Germinal center (tissue), 1 donor: Measurements from ENCODE around the gene CFAP90.

Source experiments
- DNase-seq: peaks from one replicate; pipeline ENCODE4 v3.0.0; 2012; ENCODE audit warnings: mixed read lengths, low spot score

The CFAP90 gene

GRCh38 chr5:7868427-7868772 is 17.5 kb upstream of the CFAP90 start:
- peak; percentile 12 for DNase-seq

DNA sequence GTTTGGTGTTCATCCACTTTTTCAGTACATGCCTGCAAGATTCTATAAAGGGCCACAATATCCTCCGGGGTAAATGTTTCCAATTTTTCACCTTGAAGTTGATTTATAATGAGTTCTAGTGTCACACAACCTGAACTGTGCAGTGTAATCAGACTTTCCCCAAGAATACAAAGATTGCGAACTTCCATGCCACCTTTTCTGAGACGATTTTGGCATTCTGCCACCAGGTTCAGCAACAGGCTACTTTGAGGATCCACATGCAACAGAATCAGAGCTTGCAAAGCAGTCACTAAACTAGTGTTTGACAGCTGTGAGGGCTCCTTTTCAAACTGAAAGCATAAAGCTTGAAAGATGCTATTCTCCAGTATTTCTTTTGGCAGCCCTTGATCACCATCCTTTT is 16.3 kb upstream of the CFAP90 start:
- no peak for DNase-seq

DNA sequence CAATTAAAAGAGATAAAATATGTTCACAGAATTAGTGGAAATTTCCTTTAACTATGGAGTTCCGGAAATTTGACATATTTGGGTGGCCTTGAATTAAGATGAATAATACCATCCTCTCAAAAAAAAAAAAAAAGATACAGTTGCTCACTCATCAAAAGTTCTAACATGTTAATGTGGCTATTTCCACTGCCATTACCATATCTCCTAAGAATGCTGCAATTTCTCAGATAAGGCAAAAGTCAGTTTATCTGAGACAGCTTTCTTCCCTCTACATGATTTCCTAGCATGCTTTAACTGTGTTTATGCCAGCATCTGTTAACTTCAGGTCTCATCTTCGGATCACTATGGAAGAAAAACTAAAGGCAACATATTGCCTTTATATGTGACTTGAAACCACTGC is 15.3 kb upstream of the CFAP90 start:
- DNase-seq = no peak

DNA sequence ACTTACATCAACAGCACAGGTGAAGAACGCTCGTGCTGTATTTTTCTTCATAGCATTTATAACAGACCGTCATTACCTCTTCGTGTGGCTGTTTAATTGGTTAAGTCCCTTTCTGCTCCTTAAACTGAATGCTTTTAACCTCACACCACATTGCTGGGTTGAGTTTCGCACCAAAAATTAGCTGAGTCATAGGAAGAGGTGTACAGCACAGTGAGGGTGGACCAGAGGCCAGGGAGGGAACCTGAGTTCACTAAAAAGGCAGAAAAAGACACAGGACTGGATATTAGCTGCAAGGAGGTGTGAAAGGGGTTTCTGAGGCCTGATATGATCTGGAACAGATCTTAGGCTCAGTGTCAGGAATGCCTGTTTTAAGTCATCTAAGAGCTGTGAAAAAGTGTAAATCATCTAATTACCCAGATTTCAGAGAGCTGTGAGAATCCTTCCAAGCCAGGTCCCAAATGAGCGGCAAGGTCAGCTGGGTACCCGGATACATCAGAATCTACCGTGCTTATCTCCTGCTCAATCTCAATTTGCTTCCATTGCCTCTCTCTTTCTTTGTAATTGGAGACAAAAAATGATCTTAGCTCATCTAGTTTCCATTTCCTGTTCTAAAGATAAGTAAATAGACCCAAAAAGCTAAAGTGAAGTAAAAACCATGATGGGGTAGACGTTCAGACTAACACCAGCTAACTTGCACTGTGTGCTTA is 7.1 kb upstream of the CFAP90 start:
- no peak for DNase-seq

DNA sequence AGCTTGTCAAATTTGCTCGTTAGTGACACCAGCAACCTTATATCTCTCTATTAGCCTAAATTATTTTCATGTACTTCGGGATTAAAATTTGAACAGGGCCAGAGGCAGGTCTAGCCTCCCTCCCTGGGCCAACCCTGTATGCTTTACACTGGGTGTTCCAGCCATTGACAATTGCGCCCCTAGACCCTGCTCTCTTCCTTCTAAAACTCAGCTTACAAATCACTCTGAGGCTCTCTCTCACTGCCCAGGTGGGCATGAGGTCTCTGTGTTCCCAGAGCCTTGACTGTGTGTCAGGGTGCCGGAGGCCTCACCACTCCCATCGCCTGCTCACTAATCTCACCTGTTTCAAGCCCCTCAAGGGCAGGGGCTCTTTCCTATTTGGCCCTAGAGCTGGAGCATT is 6.4 kb upstream of the CFAP90 start:
- no peak for DNase-seq

DNA sequence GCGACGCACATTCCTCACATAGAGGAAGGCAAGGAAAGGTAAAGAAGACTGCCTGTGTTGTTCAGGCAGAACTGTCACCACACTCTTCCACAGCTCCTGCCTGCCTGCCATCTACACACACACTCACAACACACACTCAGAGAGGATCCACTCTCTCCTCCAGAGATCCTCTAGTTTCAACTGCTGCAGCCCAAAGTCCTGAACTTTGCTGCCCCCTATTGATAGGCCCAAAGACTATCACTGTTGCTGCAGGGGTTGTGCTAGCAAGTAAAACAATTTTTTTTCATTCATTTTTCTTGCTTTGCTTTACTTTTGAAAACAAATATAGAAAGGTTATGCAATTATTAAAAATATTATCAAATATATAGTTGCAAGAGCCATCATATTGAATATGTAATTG is 5.9 kb upstream of the CFAP90 start:
- DNase-seq = no peak

DNA sequence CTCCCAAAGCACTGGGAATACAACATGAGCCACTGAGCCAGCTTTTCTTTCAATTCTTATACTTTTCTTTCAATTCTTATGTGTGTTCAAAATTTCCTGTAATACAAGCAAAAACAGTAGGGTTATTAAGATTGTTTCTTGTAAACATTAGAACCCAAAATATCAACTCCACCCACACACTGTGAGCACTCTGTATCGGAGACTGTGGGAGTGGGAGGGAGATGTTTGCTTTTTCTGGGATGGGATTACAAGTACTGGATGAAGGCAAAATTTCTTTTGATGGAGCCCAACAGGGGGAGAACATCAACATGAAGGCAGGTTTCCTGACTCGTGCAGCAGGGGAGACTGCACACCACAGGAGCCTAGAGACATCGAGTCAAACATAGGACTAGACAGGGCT is 4.7 kb upstream of the CFAP90 start:
- DNase-seq = no peak

DNA sequence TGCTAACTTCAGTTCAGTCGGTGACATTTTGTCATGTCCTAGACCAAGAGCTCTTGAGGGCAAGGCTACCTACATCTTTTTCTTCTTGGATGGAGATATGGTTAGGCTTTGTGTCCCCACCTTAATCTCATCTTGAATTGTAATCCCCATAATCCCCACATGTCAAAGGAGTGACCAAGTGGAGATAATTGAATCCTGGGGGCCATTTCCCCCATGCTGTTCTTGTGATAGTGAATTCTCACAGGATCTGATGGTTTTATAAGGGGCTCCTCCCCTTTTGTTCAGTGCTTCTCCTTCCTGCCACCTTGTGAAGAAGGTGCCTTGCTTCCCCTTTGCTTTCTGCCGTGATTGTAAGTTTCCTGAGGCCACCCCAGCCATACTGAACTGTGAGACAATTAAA is 2.1 kb upstream of the CFAP90 start:
- DNase-seq = no peak

DNA sequence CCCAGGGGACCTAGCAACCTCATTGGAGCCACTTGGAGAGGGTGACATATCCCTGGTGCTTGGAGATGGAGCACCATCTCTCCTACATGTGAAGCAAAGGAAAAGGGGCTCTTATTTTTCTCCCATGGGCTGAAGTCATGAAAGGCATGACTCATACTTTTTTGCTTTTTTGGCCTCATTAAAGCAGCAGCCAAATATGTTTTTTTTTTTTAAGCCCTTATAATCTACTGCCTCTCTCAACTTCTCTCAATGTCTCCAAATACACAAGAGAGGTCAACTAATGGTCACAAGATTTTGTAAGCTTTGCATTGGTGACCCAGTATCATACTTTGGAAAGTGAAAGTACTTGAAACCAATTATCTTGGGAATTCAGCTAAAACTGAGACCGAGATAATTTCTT is 1.6 kb upstream of the CFAP90 start:
- DNase-seq = no peak

GRCh38 chr5:7851617-7852289 is 820 bp upstream of the CFAP90 start:
- no peak for DNase-seq

DNA sequence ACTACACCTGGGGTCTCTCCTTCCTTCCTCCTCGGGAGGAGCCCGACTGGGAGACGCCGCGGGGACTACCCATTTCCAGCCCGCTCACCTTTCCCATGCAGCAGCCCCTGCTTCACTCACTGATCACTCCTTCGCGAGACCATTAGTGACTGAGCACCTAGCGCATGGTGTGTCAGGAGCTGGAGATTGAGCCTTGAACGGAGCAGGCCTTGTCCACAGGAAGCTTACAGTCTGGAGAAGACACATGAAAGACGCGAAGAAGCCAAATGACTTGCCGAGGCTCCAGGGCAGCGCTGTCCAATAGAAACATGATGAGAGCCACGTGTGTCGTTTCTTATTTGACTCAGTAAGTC is 283 bp upstream of the CFAP90 start:
- DNase-seq = no peak

- DNase-seq = peak; percentile 10
These were observed 1.1 kb downstream of the CFAP90 start for GRCh38 chr5:7849681-7850394.

GRCh38 chr5:7848296-7848695 is 2.6 kb downstream of the CFAP90 start:
- no peak for DNase-seq

- no peak for DNase-seq
These were observed 4.6 kb downstream of the CFAP90 start for GRCh38 chr5:7846327-7846726.

DNA sequence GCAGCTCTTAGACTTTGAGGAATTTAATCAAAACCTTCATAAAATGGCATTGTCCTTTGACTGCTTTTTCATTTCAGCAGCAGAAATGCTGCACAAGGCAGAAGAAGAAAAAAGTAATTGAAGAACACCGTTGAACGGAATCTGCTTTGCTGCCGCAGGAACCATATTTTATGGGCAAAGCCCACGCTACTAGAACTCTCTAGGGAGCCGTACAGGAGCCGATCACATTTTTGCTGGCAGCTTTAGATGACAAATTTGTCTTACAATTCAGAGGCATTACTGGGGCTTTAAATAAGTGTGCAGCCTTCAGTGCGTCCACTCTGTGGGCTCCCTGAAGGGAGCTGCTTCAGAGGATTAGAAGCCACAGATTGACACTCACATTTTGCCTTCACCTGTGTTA is 5.4 kb downstream of the CFAP90 start:
- DNase-seq = no peak

DNA sequence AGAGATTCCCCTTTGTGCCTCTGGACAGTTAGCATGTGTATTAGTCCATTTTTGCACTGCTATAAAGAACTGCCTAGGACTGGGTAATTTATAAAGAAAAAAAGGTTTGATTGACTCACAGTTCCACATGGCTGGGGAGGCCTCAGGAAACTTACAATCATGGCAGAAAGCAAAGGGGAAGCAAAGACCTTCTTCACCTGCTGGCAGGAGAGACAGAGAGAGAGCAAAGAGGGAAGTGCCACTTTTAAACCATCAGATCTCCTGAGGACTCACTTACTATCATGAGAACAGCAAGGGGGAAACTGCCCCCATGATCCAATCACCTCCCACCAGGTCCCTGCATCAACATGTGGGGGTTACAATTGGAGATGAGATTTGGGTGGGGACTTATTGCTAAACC is 6.0 kb downstream of the CFAP90 start:
- no peak for DNase-seq

DNA sequence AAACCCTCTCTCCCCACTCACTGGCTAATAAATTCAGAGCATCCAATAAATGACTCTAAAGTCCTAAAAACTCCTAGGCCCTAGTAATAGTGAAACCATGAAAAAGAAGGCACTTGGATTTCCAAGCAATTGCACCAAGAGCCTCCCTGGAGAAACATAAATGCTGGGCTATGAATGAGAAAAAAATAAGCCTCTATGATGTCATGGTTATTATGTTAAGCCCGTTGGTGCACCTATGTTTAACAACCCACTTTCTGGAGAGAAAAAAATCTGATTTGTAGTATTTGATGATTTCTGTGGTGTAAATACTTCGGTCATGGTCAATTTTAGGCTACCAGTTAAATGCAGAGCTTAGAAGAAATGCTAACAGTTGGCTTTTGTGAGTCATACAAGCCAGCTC is 8.4 kb downstream of the CFAP90 start:
- no peak for DNase-seq

GRCh38 chr5:7837403-7837802 is 13.5 kb downstream of the CFAP90 start:
- no peak for DNase-seq

DNA sequence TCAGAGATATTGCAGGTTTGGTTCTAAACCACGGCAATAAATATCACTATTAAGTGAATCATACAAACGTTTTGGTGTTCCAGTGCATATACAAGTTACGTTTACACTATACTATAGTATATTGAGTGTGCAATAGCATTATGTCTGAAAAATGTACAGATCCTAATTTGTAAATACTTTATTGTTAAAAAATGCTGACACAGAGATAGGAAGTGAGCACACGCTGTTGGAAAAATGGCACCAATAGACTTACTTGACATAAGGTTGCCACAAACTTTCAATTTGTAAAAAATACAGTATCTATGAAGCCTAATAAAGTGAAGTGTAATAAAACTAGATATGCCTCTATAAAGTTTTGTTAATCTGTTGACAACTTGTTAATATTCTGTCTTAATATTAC is 16.0 kb downstream of the CFAP90 start:
- DNase-seq = no peak

DNA sequence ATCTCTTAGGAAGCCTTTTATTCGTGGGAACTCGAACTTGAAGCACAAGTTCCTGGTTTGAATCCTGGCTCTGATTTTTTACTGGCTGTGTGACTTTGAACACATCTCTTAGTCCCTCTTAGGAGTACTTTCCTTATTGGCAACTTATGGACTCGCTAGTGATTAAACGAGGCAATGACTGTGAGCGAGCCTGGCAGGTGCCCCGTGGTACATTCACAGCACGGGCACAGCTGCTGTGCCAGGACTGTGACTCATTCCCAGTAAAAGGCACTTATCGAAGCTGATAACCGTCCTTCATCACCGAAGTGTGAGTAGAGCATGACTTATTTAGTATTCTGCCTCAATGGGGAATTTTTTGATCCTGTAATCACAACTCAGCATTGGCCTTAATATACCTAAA is 22.7 kb downstream of the CFAP90 start:
- no peak for DNase-seq

DNA sequence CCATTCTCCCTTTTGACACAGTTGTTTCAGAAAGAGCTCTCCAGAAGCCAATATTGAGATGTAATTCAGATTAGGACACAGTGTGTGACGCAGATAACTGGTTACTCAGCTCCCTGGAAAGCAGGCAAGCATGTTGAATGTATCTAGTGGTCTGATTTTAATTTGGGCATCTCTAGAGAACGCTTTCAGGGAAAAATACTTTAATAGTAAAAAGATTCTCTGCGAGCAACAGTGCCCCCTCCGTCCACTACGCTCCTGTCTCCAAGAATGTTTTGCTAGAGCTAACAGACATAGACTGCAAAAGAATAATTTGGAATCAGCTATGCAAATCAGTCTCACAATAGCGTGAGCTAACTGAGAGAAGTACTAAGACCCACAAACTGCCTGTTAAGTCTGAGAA is 23.3 kb downstream of the CFAP90 start:
- no peak for DNase-seq

DNA sequence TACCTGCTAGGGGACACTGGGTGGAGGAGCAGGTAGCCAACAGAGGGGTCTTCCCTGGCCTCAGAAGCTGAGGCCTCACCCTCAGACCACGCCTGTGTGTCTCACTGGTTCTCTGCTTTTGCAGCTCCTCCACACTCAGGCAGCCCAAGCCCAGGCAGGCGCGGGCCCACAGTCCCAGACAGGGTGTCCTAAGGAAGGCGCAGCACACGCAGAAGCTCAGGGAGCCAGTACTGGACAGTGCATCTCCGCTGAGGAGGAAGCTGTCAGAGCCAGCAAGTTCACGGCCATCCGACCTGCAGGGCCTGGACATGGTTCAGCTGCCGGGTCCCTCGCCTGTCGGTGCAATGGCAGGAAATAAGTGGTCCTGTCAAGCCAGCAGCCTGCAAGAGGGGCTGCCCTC is 25.3 kb downstream of the CFAP90 start:
- DNase-seq = no peak

- no peak for DNase-seq
These were observed 25.9 kb downstream of the CFAP90 start for GRCh38 chr5:7824995-7825394.

GRCh38 chr5:7823594-7823993 is 27.3 kb downstream of the CFAP90 start:
- DNase-seq = no peak
